Activated CD8-positive, alpha-beta memory T cell treated with anti-CD3 and anti-CD28 coated beads, Interleukin-2, amount 50 U/mL, for 1 hour (primary cell): Measurements from ENCODE around the gene CYB5R3.

Experiments
- DNase-seq: peaks from one replicate; pipeline ENCODE4 v3.0.0-alpha.2; 2020; ENCODE audit errors: extremely low read depth

CYB5R3 gene

GRCh38 chr22:42649246-42650099, at the start of gene CYB5R3:
CYB5R3 (minus strand) TSS chr22:42649392; CDS start chr22:42649315, 77 bp downstream.
- DNase-seq = peak; percentile 18

- no peak for DNase-seq
Observed at GRCh38 chr22:42697542-42698013, 48.4 kb upstream of the CYB5R3 start.

GRCh38 chr22:42696331-42696967, 47.3 kb upstream of the CYB5R3 start:
- DNase-seq = no peak

GRCh38 chr22:42695294-42695693, 46.1 kb upstream of the CYB5R3 start:
- no peak for DNase-seq

GRCh38 chr22:42693763-42694683, 44.8 kb upstream of the CYB5R3 start:
- no peak for DNase-seq

- DNase-seq = no peak
Observed at GRCh38 chr22:42693055-42693762, 44.0 kb upstream of the CYB5R3 start.

GRCh38 chr22:42692239-42693054, 43.3 kb upstream of the CYB5R3 start:
- no peak for DNase-seq

- DNase-seq = no peak
Observed at GRCh38 chr22:42691440-42691839, 42.2 kb upstream of the CYB5R3 start.

GRCh38 chr22:42688241-42689211, 39.3 kb upstream of the CYB5R3 start:
- no peak for DNase-seq

- DNase-seq = no peak
Observed at GRCh38 chr22:42686756-42687491, 37.7 kb upstream of the CYB5R3 start.

- DNase-seq = no peak
Observed at GRCh38 chr22:42685941-42686653, 36.9 kb upstream of the CYB5R3 start.

- DNase-seq = no peak
Observed at GRCh38 chr22:42684462-42685195, 35.4 kb upstream of the CYB5R3 start.

GRCh38 chr22:42683578-42684283, 34.5 kb upstream of the CYB5R3 start:
- DNase-seq = no peak

GRCh38 chr22:42682113-42682851, 33.1 kb upstream of the CYB5R3 start:
- DNase-seq = no peak

GRCh38 chr22:42680648-42681047, 31.5 kb upstream of the CYB5R3 start:
- DNase-seq = no peak

- no peak for DNase-seq
Observed at GRCh38 chr22:42679691-42680090, 30.5 kb upstream of the CYB5R3 start.
